ENCODE measurements around the gene ASCL5. TPM values are rescaled to one million over a fixed set of nuclear protein-coding genes. Genes with fewer than 3 reads are reported as not detected.

Gene ASCL5
- total and polyA plus RNA-seq, 7 donors: 0.26 to 0.30 TPM; not detected in 5

DNA sequence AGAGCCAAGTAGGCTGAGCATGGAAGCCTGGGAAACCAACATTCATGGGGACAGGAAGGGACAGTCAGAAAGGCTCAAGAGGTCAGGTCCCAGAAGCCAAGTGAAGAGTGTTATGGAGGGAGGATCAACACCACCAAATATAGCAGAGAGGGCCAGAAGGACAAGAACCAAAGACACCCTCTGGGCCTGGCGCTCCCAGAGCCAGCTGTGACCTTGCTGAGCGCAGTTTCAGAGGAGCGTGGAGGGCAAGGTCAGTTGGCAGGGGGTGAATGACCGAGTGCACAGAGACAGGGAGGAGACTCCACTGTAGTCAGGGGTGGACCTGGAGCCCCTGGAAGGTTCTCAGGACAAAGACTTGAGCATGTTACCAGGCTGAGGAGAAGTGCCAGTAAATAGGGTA is 4.4 kb upstream of the ASCL5 start:
- DNase-seq (no peak), ATAC-seq (peak; percentile 16 to 43 (median 26))
- intact Hi-C loops (cut with DNase I): no loop called here
- Histone ChIP-seq H3K4me1 (no peaks in the 10 kb centered on the region), H3K27ac (no peak overlapping the region), H3K27me3 (ENCODE audit: insufficient read depth in 3 of 3, low read length in 2 of 3) (no peaks in the 10 kb centered on the region), H3K36me3 (ENCODE audit: insufficient read depth in 1 of 2, low read depth in 1 of 2) (peaks cover 0 to 18% of the 10 kb centered on the region in 2 donors), H3K4me3 (no peak overlapping the region), H3K9me3 (no peaks in the 10 kb centered on the region)
- 24 to 44% (median 31%) methylated on average over 4 of the region's 4 CpGs for WGBS, 3 donors
- TF ChIP-seq, protein P1, sequence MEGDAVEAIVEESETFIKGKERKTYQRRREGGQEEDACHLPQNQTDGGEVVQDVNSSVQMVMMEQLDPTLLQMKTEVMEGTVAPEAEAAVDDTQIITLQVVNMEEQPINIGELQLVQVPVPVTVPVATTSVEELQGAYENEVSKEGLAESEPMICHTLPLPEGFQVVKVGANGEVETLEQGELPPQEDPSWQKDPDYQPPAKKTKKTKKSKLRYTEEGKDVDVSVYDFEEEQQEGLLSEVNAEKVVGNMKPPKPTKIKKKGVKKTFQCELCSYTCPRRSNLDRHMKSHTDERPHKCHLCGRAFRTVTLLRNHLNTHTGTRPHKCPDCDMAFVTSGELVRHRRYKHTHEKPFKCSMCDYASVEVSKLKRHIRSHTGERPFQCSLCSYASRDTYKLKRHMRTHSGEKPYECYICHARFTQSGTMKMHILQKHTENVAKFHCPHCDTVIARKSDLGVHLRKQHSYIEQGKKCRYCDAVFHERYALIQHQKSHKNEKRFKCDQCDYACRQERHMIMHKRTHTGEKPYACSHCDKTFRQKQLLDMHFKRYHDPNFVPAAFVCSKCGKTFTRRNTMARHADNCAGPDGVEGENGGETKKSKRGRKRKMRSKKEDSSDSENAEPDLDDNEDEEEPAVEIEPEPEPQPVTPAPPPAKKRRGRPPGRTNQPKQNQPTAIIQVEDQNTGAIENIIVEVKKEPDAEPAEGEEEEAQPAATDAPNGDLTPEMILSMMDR (IDR thresholded peaks at IDR 0.05): no peak

DNA sequence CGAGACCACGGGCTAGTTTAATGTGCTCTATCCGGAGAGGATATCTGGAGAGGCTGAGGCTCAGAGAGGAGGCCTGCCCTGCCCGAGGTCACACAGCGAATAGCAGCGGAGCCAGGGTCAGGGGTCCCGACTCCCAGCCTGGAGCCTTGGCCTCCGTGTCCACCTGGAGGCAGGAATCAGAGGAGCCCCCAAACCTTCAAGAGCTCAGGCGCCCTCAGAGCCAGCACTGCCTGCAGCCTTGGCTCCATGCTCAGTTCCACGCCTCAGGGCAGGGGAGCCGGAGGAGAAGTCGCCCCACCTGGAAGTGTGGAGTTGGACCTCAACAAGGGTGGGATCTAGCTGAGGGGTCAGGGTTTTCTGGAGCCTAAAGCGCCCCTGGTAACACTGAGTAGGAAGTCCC is 2.0 kb upstream of the ASCL5 start:
- intact Hi-C loops (cut with DNase I): no loop called here

DNA sequence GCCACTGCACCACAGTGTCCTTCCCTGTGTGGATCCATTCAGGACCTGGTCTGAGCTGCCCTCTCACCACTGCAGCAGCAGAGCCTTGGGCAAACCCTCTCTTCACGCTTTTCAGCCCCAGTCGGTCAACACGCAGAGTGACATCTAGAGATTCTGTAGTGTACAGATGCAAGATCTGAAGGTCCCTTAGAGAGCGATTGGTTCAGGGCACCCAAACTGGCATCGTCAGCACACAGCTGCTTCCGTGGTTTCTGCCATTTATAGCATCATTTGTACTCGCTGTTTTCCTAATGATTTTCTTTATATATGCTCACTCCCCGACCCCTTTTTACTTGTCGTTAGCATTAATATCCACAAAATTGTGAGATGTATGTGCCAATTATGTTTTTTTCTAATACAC is 1.5 kb upstream of the ASCL5 start:
- ATAC-seq: no peak
- no peaks in the 10 kb centered on the region for H3K4me1 ChIP-seq
- TF ChIP-seq, protein P1 (IDR thresholded peaks at IDR 0.05): no peak
- H3K27ac ChIP-seq: no peak overlapping the region
- intact Hi-C loops (cut with DNase I): no loop called here
- WGBS, 3 donors: 73 to 83% (median 80%) methylated on average over 9 of the region's 9 CpGs
- no peak overlapping the region for H3K4me3 ChIP-seq
- no peaks in the 10 kb centered on the region for H3K36me3 ChIP-seq (ENCODE audit: insufficient read depth in 1 of 2, low read depth in 1 of 2)
- H3K27me3 ChIP-seq (ENCODE audit: insufficient read depth in 3 of 3, low read length in 2 of 3): no peaks in the 10 kb centered on the region
- peak in 1 of 2 donors; percentile 18 for DNase-seq
- no peaks in the 10 kb centered on the region for H3K9me3 ChIP-seq

More for the DNA sequence above, 2.0 kb upstream of the ASCL5 start:
- Histone ChIP-seq H3K4me3 (no peak overlapping the region), H3K27ac (no peak overlapping the region), H3K27me3 (ENCODE audit: insufficient read depth in 3 of 3, low read length in 2 of 3) (no peaks in the 10 kb centered on the region), H3K4me1 (no peaks in the 10 kb centered on the region), H3K9me3 (no peaks in the 10 kb centered on the region), H3K36me3 (ENCODE audit: insufficient read depth in 1 of 2, low read depth in 1 of 2) (no peaks in the 10 kb centered on the region)
- peak in 1 of 2 donors; percentile 34 for DNase-seq
- ATAC-seq: no peak
- TF ChIP-seq, protein P1 (IDR thresholded peaks at IDR 0.05): no peak
- 96 to 97% (median 97%) methylated on average over 13 of the region's 13 CpGs for WGBS, 3 donors

DNA sequence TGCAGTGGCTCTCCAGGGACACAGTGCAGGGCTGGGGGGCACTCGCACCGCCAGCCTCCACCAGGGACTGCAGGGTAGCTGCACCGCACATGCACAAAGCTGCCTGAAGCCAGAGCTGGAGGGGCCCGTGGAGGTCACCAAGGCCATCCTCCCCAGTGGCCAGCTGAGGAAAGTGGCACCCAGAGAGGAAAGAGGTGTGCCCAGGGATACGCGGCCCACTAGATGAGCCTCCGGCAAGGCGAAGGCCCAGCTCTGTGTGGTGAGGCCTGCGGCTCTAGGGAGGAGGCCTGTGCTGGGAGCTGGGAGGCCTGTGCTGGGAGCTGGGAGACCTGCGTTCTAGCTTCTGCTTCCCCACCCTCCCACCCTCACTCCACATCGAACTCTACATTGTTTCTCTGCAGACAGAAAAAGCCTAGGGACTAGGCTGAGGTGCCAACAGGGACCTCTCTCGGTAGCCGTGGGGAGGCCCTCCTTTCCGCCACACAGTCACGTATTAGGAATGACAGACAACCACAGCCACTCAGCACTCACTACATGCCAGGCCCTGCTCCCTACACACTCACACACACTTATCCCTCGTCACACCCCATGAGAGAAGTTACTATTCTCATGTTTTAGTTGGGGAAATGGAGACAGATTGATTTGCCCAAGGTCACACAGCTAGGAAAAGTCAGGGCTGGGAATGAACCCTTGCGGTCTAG is 921 bp upstream of the ASCL5 start:
- peak in 2 of 4 donors; percentile 34 to 41 for ATAC-seq
- no peaks in the 10 kb centered on the region for H3K4me1 ChIP-seq
- TF ChIP-seq, protein P1 (IDR thresholded peaks at IDR 0.05): no peak
- WGBS, 3 donors: 90 to 92% (median 90%) methylated on average over 15 to 17 of the region's 17 CpGs
- no peak overlapping the region for H3K4me3 ChIP-seq
- no peak overlapping the region for H3K27ac ChIP-seq
- intact Hi-C loops (cut with DNase I): no loop called here
- no peaks in the 10 kb centered on the region for H3K9me3 ChIP-seq
- no peaks in the 10 kb centered on the region for H3K27me3 ChIP-seq (ENCODE audit: insufficient read depth in 3 of 3, low read length in 2 of 3)
- DNase-seq: no peak
- H3K36me3 ChIP-seq (ENCODE audit: insufficient read depth in 1 of 2, low read depth in 1 of 2): no peaks in the 10 kb centered on the region

DNA sequence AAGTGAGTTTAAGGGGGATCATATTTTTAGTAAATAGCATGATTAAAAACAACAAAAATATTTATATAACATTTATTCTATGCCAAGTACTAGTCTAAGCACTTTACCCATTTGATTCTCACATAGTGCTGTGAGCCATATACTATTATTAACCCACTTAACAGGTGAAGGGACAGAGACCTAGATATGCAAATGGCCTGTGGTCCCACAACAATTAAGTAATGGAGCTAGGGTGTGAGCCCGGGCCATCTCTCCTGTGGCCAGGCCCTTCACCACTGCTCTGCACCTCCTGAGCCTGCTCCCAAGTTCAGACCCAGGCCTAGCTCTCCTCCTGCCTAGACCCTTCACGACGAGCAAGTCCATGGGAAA is 537 bp downstream of the ASCL5 start:
- no peak overlapping the region for H3K27ac ChIP-seq

More for the DNA sequence above, 537 bp downstream of the ASCL5 start:
- Histone ChIP-seq H3K4me1 (no peaks in the 10 kb centered on the region), H3K36me3 (ENCODE audit: insufficient read depth in 1 of 2, low read depth in 1 of 2) (no peaks in the 10 kb centered on the region), H3K4me3 (no peak overlapping the region), H3K9me3 (no peaks in the 10 kb centered on the region), H3K27me3 (ENCODE audit: insufficient read depth in 3 of 3, low read length in 2 of 3) (no peaks in the 10 kb centered on the region)
- DNase-seq (no peak), ATAC-seq (peak in 3 of 4 donors; percentile 2 to 52 (median 4))
- TF ChIP-seq, protein P1 (IDR thresholded peaks at IDR 0.05): no peak
- intact Hi-C loops (cut with DNase I): no loop called here
- 63 to 68% (median 65%) methylated on average over 3 of the region's 3 CpGs for WGBS, 3 donors
